GM18499 (cell line): Measurements from ENCODE around the gene ZFP69.
"Not testable (repeated sequence)": the region's sequence is repeated elsewhere in the genome, so short reads cannot be mapped to it uniquely, and the experiment has no call there.

Experiments used
- ATAC-seq: cut with Tn5 transposase; IDR thresholded peaks from one replicate; pipeline ENCODE4 v1.9.1; 2021; ENCODE audit warnings: moderate number of reproducible peaks; ENCODE audit not compliant: insufficient read depth, unreplicated experiment

The ZFP69 gene

DNA sequence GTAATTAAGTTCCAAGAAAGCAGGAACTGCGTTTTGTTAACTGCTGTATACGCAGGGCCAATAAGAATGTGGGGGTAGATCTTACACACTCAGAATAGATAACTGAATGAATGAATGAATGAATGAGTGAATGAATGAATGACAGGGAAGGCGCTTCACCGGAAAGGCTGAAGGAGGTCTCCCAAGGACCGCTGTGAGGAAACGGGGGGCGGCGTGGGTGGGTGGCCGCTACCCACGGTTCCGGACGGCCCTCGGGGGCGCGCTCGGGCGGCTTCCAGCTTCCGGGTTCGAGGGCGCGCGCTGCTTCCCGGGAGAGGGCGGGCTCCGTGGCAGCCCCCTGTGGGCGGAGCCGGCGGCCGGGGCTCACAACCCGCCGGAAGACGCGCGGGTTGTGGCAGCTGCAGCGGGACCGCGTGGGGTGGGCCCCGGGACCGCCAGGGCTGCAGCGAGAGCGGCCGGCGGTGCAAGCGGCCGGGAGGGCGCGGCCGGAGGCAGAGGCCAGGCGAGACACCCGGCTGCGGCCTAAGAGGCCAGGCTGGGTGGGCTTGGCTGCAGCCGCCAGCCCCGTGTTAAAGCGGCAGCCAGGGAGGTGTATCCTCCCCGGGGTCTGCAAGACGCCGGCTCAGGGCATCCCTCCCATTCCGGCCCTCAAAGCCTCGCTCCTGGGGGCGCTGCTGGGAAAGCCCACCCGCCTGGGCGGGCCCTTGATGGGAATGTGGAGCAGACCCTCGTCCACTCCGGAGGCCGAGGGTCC lies at the start of gene ZFP69:
ZFP69 (plus strand) TSS at position 367 of the 754 bp plus-strand sequence. CDS start 2,072 bp downstream, outside the sequence.
- no peak for ATAC-seq

DNA sequence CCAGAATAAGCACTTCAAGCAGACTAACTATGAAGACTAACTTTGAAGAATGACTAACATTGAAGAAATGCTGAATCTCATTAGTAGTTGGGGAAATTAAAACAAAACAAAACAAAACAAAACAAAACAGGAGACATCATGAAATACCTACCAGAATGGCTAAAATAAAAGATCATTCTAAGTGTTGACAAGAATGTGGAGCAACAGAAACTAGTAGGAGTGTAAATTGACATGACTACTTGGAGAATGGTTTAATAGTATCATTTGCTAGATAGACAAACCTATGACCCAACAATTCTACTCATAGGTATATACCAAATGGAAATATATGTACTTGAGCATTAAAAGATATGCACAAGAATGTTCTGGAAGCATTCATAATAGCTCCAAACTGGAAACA lies 45.7 kb upstream of the ZFP69 start:
- no peak for ATAC-seq

DNA sequence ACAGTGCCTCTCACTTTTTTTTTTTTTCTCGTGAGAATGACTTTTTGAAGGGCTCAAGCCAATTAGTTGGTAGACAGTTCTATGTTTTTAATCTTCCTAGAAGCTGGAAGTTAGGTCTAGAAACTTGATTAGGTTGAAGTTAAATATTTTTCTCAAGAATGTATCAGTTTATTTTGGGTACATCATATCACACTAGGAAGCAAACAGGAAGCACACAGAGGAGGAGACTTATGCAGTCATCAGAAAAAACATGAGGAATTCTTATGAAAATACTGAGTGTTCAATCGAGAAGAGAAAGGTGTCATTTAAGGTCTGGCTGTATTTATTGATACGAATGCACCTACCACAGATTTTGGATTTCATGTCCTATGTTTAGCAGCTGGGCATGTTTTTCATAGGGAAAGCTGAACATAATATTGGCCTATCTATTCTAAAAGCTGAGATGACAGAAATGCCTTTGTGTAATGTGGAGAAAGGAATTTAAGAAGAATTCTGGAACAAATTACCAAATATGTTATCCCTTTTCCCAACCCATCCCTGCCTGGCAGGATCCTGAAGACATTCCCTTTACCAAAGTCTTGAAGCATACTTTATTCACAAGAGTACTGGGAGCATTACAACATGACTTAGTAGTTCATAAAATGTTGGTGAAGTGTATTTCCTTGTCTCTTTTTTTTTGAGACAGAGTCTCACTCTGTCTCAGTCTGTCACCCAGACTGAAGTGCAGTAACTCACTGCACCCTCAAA lies 44.3 kb upstream of the ZFP69 start:
- no peak for ATAC-seq

DNA sequence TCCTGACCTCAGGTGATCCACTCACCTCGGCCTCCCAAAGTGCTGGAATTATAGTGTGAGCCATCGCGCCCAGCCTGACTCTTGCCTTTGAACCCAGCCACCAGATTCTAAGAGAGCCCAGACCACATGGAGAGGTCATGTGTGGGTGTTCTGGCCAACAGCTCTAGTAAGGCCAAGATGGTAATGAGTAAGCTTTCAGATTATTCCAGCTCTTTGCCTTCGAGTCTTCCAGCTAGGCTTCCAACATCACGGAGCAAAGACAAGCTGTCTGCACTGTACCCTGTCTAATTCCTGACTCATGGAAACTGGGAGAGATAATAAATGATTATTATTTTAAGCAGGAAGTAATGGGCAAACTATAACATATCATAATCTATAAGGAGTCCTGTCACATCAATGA lies 41.6 kb upstream of the ZFP69 start:
- no peak for ATAC-seq

DNA sequence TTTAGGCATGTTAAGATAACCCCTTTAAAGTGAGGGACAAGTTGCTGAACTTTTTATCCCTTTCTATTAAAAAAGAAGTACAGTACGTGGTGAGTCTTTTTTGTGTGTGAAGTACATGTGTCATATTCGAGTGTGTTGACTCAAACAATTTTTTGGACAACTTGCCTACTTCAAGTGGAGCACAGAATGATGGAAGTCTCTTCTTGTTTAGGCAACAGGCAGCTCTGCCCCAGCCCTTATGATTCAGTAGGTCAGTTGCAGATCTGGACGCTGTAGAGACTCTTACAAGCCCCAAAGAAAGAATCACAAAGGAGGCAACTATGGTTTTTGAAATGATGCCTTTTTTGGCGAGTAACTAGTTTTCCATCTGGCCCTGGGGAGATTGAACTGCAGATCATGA lies 41.2 kb upstream of the ZFP69 start:
- ATAC-seq = no peak

DNA sequence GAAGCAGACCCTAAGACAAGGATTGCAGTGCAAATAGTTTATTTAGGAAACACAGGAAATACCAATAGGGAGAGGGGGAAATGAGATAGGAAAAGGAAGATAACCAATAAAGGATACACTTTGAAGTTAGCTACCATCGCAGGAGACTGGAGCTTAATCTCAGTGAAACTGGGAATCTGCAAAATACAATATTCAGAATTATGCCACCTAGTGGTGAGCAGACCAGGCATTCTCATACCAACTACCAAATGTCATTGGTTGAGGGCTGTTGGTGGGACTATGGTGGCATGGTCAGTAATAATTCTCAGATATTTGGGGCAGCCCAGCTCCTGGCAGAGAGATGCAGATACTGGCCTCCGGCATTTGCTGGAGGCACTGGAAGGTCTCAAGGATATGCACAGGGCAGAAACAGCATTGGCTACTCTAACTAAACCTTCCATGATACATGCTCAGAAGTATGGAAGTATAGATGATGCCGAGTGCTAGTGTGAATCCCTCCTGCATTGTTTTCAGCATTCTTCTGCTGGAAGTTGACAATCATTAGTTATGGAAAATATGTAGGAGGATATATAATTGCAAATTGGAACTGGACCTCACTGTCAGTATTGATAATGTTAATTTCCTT lies 38.6 kb upstream of the ZFP69 start:
- ATAC-seq = no peak

DNA sequence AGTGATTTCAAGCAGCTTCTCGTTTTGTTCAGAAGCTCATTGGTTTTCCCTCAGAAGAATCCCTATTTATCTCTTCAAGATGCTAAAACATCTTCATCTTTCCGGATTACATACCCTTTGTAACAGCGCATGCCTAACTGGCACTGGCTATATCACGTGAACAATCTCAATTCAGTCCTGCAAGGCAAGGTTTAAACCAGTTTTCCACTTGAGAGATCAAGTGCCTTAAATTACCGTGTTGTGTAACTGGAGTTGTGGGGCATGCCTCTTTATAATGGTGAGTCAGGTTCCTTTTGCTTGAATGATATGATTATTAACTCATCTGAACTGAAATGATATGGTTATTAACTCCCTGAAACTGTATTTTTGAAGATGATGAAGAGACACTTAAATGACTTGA lies 37.8 kb upstream of the ZFP69 start:
- no peak for ATAC-seq

DNA sequence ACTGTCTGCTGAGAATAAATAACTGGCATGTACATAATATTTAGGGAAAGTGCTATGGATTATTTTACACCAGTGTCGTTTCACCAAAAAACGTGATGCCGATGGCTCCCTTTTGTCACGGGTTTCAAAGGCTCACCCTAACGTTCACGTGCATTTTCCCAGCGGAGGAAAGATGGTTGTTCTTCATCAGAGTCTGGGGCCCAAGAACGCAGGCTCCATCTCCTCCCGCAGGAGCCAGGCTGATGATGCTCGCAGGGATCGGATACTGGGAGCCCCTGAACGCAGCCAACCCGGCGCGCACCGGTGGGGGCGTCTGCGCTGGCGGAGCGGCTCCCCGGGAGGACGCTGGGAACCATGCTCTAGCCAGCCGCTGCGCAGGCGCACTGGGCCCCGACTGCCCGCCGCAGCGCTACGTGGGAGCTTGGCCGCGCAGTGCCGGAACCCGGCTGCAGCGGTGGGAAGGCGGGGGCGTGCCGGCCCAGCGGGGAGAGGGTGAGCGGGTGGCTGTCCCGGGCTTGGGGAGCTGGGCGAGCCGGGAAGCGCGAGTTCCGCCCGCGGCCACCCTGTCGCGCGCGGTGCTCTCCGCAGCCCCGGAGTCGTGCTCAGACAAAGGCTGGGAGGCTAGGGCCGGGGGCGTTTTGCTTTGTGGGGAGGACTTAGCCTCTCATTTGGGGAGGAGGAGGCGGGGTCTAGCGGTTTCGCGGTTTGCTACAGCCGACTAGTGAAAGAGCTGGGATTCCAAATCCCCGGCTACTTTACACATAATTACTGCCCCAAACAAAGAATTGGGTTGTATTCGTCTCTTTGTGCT lies 27.2 kb upstream of the ZFP69 start, which contains the start of gene ZFP69B:
ZFP69B (plus strand) TSS at position 793 of the 811 bp plus-strand sequence. CDS start 486 bp downstream, outside the sequence.
- ATAC-seq = no peak

DNA sequence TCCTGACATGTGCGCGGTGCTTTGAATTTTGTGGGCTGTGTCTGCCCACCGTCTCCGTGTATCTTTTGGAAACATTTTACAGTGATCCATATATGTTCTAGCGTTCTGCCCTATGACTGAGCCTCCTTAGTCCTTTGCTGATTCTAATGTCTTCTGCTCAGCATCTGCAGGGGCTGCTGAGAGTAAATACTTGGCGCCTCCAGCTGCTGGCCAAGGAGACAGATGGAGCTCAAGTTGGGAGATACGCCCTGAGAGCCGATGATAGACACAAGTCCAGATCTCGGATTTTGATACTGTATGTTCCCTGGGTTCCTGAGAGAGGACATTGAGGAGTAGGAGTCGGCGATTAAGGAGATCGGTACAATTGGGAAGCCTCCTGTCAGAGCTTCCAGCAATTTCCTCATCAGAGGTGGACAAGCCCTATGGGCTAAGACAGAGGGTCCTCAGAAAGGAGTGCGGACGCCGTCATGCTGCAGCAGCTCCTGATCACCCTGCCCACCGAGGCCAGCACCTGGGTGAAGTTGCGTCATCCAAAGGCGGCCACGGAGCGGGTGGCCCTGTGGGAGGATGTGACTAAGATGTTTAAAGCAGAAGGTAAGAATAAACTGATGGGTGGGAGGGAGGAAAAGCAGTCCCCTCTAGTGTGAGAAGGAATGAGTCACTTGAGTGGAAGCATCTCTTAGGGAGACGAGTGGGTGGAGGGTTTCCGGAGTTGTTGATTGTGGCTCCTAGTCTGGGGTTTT lies 26.4 kb upstream of the ZFP69 start:
- peak; percentile 46 for ATAC-seq

DNA sequence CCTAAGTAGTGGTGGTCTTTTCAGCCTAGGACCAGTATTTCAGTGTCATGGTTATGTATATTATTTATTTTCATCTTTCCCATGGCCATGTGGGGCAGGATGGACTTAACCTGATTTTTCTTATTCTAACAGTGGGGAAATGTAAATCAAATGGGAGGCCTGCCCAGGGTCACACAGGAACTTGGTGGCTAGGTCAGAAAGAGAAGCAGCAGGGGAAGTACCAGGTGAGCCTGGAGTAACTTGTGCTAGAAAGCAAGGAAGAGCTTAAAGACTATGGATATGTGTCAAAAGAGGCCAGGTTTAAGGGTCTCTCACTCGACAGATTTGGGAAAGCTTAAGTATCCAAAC lies 25.9 kb upstream of the ZFP69 start:
- no peak for ATAC-seq

DNA sequence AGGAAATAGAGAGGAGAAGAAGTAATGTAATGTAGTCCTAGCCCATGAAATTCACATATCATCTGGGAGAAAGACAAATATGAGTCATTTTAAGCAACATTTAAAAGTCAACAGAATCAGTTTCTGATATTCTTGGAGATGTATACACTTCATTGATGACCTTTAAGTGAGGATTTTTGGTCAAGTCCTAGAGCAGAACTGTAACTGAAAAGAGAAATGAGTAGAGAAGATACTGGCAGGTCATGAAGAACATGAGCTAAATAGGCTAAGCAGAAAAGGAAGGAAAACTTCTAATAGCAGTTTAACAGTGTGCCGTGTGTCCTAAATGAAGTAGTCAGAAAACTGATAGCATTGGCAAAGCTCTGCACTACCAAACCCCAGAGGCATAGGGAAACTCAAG lies 22.2 kb upstream of the ZFP69 start:
- ATAC-seq = no peak

DNA sequence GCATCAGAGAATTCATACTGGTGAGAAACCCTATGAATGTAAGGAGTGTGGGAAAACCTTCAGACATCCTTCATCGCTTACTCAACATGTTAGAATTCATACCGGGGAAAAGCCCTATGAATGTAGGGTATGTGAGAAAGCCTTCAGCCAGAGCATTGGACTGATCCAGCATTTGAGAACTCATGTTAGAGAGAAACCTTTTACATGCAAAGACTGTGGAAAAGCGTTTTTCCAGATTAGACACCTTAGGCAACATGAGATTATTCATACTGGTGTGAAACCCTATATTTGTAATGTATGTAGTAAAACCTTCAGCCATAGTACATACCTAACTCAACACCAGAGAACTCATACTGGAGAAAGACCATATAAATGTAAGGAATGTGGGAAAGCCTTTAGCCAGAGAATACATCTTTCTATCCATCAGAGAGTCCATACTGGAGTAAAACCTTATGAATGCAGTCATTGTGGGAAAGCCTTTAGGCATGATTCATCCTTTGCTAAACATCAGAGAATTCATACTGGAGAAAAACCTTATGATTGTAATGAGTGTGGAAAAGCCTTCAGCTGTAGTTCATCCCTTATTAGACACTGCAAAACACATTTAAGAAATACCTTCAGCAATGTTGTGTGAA lies 14.0 kb upstream of the ZFP69 start:
- ATAC-seq = no peak

DNA sequence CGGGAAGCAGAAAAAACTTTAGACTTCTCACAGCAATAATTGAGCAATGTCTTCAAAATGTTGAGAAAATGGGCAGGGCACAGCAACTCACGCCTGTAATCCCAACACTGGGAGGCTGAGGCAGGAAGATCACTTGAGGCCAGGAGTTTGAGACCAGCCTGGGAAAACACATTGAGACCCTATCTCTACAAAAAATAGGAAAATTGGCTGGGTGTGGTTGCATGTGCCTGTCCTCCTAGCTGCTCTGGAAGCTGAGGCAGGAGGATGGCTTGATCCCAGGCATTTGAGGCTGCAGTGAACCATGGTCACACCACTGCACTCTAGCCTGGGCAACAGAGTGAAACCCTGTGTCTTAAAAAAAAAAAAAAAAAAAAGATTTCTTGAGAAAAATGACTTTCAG lies 7.8 kb upstream of the ZFP69 start:
- no peak for ATAC-seq

DNA sequence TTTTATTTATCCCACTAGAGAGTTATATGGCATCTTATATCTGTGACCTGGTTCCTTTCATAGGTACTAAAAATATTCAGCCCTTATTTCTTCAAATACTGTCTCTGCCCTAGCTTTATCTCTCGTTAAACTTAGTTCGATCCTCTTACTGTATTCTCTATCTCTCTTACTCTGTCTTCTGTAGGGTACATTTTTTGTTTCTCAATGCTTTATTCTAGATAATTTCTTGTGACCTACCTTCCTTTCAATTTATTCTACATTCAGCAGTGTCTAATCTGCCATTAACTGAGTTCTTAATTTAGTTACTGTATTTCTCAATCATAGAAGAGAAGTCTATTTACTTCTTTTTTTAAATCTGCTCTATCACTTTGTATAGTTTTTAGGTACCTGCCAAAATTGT lies 1.8 kb upstream of the ZFP69 start:
- ATAC-seq = no peak

DNA sequence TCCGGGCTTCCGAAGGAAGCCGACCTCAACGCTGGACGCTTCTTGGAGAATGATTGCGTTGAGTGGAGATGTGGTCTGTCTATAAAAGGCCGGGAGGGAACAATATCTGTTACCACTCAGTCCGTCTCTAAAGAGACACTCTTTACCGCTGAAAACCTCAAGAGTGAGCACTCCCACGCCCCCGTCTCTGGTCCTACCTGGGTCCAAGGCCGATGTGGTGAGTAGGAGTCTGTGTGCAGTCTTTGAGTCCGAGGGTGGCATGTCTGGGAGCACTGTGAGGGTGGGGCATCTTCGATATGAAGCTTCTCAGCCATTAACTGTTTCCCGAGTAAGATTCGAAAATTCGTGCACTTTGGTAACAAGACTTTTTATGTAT lies 576 bp downstream of the ZFP69 start:
- no peak for ATAC-seq

DNA sequence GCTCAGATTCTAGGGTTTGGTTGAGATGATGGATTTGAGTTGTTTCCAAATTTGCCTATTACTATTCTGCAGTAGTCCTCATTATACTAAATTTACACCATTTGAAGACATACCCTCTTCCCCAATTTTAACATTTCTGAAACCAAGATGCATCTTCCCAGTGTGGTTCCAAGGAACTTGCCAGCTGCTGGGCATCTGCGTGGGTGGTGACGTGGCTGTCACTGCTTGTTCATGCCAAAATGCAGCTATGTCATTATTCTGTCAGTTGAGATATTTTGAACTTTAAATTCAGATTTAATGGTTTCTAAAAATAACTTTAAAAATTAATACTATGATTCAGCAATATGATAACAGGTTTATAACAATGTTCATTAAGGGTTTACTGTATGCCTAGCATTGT lies 1.2 kb downstream of the ZFP69 start:
- ATAC-seq = no peak

DNA sequence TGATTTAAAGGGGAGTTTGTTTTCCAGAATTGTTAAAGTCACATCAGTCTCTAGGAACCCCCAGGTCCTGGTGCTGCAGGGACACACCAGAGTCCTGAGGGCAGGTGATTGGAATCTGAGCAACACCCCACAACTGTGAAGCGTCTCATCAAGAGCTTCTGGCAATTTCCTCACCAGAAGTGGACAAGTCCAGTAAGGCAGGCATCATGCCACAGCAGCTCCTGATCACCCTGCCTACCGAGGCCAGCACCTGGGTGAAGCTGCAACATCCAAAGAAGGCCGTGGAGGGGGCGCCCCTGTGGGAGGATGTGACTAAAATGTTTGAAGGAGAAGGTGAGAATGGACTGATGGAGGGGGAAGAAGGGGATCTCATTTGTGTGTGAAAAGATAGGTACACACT lies 2.1 kb downstream of the ZFP69 start:
- ATAC-seq = no peak

DNA sequence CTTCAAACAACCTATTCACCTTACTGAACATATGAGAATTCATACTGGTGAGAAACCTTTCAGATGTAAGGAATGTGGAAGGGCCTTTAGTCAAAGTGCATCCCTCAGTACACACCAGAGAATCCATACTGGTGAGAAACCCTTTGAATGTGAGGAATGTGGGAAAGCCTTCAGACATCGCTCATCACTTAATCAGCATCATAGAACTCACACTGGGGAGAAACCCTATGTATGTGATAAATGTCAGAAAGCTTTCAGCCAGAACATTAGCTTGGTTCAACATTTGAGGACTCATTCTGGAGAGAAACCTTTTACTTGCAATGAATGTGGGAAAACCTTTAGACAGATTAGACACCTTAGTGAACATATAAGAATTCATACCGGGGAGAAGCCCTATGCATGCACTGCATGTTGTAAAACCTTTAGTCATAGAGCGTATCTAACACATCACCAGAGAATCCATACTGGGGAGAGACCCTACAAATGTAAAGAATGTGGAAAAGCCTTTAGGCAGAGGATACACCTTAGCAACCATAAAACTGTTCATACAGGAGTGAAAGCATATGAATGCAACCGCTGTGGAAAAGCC lies 18.3 kb downstream of the ZFP69 start:
- ATAC-seq = no peak

DNA sequence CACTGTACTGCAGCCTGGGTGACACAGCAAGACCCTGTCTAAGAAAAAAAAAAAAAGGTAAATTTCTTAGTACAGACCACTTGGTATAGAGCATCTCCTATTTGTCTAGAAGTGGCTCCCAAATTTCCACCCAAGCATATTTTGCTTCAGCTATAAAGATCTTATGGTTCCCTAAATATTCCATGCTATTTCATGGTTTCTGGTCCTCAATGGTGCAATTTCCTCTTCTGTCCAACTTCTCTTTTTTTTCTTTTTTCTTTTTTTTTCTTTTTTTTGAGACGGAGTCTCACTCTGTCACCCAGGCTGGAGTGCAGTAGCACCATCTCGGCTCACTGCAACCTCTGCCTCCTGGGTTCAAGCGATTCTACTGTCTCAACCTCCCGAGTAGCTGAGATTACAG lies 25.6 kb downstream of the ZFP69 start:
- ATAC-seq = not testable (repeated sequence)
